HG02588 (cell line): ENCODE data around the gene ATP2B1.

Experiments
- ATAC-seq: cut with Tn5 transposase; IDR thresholded peaks from one replicate; pipeline ENCODE4 v1.9.1; 2021; ENCODE audit warnings: mild to moderate bottlenecking, moderate library complexity; ENCODE audit not compliant: unreplicated experiment

The ATP2B1 gene

DNA sequence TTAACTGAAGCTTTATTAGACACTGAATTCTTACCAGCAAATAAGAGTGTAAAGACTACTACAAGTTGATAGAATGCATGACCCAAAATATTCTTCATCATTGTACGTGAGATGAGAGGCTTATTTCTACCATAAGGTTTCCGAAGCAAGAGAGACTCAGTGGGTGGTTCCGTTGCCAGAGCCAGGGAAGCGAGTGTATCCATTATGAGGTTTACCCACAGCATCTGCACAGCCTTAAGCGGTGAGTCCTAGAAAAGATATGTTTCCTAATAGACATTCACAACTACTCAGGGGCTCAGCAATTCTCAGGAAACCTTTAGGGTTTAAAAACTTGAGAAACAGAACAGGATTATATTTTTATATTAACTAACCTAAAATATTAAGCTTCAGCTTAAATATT is 105.0 kb downstream of the ATP2B1 start:
- no peak for ATAC-seq

DNA sequence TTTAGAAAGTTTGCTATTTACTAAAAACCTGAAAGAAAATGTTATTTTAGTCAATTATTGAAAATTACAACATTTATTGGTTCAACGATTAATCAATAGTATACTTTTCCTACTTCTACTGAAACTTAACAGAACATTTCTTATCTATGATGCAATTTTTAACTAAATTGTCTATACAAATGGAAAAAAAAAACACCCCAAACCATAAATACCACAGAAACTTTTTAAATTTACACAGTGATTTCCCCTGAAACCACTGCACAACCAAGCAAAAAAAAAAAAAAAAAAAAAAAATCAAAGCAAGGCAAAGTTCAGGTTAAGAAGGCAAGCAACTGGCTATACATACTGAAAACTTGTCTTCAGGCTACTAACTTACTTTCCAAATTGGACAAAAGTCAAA is 110.9 kb downstream of the ATP2B1 start:
- ATAC-seq = peak; percentile 55

DNA sequence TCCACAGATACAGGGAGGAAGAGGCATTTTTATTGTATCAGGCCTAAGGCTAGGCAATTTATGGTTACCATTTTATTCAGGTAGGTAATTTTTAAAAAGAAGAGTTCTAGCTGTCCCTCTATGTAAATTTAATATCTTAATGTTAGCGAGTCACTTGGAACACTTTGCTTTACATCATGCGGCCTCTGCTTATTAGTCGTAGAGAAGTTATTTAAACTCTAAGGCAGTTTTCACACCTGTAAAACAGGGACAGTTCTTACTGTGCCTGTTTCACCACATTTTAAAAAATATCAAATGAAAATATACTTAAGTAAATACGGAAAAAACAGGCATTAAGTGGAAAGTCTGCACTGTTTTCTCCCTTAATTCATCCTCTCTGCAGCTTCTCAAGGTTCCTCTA is 111.4 kb downstream of the ATP2B1 start:
- no peak for ATAC-seq

DNA sequence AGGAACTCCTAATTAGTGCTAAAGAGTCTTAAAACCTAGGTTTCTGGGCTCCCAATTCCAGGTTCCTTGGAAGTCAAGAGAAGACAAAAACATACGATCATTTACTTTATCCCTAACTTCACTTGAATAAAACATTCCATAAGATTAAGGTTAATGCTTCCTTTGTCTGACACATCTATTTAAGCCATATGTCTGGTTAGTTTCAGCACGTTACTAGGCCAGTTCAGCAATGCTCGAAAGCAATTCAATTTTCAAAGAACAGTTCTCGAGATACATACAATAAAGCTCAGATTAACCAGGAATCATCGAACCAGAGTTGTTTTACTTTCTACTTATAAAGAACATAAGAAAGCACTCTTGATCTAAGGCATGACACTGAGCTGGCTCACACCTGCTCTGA is 114.8 kb downstream of the ATP2B1 start:
- no peak for ATAC-seq

DNA sequence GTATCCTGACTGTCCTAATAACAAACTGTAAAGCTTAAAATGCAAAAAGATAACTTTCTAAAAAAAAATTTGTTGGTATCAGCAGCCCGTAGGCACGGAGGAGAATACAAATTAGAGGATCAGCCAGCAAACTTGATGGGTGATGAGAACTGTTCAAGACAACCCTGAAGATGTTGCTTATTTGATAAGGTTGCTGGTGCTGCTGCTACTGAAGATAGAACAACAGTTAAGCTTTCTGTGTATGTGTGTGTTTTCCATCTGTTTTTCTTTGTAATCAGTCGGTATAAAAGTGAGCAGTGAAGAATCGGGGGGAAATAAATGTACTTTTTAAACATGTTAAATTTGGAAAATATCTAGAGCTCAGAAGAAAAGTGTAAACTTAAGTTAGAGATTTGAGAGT is 115.4 kb downstream of the ATP2B1 start:
- no peak for ATAC-seq

DNA sequence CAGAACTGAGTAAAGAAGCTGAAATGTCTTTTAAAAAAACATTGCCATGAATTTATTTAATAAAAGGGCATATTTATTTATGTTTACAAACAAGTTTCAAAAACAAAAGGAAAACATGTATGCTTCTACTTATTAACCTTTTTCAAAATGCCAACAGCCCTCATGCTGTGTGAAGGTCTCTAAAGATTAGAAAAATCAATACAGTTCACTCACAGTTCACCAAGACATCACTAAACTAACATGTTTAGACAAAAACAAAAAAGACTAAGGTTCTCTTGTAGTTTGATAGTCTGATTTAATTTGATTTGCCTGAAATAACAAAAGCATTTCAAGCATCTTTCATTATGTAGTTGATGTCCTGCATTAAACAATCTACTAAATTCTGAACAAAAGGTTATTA is 118.9 kb downstream of the ATP2B1 start:
- no peak for ATAC-seq

DNA sequence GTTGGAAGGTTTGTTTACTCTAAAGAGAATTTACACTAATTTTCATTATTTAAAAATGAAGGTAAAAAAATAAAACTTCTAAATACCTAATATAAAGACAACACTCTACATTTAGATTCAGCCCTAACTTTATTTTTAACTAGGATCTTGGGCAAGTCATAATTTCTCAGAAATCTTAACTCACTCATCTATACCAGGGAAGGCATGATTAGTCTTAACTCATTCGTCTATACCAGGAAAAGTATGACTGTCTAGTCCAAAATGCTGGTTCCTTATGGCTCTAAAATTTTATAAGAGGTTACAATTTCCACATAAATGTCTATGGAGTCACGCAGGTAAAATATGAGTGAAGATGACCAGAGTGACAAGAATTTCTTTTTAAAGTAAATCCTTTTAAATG is 130.1 kb downstream of the ATP2B1 start:
- no peak for ATAC-seq

DNA sequence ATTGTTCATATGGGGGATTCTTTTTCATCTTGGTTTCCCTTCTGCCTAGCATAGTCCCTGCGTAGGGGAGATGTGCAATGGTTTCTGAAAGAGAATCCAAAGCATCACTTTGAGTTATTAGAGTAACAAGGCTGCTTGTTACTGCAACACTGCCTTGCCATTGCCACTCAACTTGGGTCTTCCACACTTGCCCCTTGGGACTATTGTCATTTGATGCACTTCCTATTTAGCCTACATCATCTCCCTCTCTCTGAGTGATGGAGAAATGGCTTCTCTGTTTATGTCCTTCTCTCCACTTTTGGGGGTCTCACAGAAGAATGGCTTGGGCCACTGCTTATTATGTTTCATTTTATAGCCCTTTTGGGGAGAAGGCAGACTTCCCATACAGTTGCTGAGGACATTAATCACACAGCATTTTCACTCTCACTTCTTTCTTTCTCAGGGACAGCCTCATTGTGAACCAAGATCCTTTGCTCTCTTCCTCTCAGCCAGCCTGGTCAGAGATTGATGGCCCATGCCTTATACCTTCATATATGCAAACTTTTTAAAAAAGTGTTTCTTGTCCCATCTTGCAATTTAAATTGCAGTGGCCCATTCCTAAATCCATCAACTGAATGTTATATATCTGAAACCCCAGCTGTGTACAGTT is 131.9 kb downstream of the ATP2B1 start:
- no peak for ATAC-seq

DNA sequence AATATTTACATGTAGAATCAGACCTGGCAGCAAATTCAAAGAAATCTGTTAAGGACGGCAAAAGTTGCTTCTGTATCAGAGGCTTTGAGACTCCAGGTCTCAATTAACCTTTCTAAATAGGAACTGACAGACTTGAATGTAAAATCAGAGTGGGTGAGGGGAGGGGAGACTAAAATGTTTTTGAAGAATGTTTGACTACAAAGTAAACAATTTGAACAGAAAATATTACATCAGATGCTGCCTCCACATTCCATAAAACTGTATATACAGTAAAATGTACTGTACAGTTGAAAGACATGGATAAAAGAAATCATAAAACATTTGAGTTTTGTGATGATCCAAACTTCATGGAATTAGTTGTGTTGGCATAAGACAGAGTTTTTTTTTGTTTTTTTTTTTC is 133.3 kb downstream of the ATP2B1 start:
- no peak for ATAC-seq

DNA sequence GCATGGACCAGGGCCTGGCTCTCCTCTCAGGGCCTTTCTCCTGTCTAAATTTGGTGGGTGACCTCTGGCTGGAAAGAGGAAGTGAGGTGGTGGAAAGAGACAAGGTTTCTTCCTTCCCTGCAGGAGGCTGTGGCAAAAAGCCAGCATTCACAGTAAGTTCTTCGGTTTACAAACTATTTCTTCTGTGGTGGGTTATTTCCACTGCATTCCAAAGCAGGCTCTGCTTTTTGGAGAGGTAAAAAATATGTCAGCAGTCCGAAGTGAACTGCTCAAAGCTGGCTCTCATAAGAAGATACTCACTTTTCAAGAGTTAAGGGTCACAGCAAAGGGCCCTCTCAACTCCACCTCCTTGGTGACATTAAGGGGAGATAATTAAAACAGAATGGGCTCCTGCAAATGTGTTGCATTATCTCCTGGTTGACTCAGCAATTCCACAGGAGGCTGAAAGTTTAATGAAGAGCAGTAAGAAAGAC is 133.9 kb downstream of the ATP2B1 start:
- no peak for ATAC-seq

DNA sequence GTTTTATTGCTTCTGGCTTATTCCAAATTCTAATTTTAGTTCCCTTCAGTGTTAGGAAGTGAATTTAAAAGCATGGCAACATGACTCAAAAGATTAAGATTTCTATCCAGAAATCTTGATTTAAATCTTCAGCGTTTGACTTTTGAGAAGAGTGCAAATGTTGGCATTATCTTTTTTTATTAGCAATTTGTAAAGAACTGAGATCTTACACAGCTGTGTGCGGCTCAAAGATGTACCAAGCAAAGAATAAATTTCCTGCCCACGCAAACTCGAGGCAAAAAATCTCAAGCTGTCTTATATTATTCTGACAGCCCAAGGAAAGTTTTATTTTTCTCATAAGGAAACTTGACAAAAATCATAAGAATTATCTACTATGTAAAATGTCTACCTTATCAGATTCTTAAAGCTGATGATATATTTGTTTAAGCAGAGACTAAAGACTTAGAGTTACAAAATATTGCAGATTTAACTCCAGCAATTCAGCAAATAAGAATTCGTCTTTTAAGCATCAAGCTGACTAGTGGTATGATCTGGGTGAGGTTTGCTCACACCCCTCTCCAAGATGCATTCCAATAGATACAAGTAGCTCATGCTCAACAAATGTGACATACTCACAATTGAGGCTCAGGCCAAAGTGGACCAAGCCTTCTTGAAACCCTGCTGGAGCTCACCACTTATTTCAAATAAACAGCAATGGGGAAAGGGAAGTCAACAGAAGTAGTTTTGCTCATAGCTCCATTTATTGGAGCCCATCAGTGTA is 135.4 kb downstream of the ATP2B1 start:
- ATAC-seq = no peak

DNA sequence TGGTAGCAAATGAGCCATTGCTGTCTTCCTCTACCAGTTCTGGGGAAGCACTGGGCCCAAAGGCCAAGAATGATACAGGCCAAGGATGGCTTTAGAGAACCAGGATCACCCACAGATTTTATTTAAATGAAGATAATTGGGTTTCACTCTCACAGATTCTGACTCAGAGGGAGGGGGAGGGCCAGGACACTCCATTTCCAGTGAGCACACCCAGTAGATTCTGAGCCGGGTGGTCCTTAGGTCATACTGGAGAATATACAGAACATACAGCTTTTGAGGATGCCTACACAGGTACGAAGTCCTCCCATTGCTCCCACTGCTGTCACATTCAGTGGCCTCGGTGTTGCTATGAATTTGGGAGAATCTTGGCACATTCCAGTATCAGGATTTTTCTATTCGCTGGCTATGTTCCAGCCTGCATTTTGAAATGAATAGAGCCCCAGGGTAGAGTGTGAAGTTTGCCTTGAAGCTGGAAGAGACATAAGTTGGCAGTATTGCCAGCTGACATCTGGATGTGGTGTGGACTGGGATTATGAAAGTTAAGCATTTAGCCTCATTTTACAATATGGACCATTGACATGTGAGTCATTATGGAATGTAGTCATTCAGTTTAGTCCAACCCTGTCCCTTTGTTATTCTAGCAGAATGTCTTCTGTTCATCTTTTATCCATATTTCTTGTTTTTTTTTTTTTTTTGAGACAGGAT is 137.0 kb downstream of the ATP2B1 start:
- ATAC-seq = no peak

DNA sequence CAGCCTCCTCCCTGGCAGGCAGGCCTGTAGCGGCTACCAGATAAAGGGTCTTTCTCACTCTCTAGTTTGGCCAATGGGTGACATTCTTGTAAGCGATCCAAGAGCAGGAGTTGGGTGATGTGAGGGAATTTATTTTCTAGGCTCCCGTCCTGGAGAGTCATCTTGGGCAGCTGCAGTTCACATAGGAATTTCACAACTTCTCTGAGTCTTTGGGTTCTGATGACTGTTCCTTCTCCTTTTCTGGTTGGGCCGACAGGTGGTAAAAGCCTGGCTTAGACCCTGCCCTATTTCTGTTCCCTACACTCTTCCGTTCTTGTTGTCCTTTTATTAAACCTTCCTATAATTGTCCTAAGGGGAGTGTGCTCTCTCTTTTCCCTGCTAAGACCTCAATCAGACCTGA is 140.2 kb downstream of the ATP2B1 start:
- ATAC-seq = no peak

DNA sequence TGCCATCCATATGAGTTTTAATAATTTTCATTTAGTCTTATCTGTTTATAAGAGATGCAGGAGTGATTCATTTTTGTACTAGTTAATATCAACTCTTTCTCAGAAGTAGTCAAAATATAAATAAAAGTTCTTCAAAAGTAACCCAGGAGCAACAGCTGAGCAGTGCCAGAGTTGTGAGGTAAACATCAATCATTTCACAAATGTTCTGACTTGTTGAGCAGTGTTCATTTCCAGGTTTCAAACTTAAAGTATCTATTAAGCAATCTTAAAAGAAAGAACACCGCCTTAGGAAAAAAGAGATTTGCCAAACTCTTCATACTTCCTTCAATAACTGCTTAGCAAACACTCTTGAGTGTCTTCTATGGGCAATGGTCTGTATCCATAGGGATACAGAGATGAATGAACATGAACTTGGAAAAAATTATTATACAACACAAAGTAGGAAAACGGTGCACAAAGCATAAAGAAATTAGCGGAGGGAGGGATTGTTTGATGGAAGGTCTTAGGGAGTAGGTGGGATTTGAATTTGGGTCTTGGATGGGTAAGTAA is 140.9 kb downstream of the ATP2B1 start:
- ATAC-seq = no peak

DNA sequence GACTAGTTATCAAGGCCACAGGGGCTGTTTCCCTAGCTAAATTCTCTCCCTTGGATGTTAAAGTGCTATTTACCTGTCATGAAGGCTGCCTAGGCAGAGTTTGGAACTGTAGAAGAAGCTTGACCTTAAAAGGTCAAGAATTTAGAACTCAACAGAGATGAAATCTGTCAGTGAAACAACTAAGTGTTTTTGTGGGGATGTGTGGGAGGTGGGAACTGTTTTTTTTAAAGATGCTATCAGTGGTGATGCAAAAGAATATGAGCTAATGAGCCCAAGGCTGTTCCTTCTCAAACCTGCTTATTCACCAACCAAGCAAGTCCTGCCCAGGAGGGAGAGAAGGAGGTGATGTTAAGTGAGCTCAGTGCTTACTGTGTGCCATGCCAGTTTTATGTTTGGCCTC is 142.0 kb downstream of the ATP2B1 start:
- ATAC-seq = no peak

DNA sequence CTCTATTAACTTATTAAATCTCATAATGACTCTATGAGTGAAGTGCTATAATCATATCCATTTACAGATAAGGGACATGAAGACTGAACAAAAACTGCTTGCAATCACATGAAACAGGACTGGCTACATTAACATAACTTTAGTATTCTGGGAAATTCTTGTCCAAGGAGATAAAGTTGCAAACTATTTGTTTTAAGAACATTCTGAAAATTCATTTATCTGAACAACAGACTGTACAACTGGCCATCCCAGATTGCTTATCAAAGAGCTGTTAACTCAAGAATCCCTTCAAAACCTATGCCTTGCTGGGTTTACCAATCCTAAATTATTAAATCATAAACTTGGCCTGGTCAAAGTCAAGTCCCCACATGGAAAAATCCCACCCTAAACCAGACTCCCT is 143.6 kb downstream of the ATP2B1 start:
- ATAC-seq = no peak

DNA sequence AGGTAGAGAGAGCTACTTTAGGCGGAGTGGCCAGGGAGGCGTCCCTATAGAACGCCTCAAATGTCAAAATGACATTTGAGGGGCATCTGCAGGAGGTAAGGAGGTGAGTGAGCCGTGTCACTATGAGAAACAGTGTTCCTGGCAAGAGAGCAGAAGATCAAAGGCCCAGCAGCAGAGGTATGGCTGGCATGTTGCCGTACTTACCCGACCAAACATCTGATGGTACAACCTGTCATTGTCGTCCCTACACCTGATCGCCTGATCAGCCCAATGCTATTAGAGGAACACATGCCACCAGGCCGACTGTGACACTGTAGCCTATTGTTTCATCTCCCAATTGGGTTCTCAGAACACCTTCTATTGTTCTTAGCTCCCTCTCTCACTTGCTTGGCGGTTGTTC is 148.9 kb downstream of the ATP2B1 start:
- no peak for ATAC-seq

DNA sequence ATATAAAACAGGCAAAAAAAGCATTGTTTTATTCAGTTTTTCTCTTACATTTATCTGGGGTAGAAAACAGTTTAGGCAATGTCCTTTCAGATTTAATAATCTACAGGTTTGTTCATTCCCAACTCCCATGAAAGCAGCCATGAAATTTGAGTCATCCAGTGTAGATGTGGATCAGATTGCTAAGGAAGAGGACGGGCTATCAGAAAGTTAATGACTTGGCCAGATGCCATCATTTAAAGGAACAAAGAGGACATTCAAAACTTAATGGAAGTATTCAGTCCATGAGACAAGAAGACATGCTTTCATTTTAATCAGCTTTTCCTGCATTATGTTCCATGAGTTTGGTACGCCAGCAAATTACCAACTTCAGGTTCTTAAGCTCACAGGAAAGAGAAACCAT is 151.7 kb downstream of the ATP2B1 start:
- no peak for ATAC-seq

DNA sequence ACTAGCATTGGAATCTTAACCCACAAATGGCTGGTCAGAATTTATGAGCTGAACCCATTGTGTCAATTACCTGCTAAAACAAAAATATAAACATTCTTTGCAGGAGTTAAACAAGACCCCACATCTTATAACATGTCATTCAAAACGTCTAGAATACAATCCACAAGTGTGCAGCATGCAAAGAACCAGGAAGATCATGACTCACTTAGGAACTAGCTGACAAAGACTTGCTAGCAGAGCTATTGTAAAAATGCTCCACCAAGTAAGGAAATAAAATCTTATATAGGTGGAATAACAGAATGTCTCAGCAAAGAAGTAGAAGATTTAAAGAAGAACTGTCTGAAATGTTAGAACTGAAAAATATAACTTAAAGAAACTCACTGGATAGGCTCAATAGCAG is 156.3 kb downstream of the ATP2B1 start:
- ATAC-seq = no peak

DNA sequence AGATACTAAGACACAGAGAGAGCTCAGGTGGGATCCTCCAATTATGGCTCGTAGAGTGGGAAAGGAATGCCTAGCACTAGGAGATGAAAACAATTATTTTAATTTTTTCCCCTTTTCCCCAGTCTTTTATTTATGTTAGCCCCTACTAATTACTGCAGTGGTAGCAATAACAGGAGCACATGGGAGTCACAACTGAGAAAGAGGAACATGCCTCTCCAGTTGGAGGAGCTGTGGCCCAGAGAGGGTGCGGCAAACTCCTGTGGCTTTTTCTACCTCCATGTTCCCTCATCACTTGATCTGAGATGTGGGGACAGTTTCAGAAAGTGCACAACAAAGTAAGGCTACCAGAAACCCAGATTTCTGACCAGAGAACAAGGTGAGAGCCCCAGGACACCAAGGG is 156.9 kb downstream of the ATP2B1 start:
- ATAC-seq = no peak

DNA sequence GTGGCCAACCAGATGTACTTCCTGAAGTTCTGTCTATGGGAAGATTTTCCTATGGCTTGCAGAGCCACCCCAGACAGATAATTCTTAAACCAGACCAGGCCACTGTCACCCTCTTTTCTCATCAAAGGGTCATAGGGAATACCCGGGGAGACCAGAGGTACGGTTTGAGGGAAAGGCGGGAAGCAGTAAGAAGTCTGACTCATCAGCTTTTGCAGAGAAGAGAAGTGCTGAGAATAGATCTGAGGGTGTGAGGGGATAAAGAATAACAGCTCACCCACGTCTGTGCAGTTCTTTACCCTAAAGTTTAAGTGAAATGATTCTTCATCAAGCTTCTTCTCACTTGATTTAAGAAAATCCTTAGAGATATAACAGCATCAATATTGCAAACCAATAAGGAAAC is 161.5 kb downstream of the ATP2B1 start:
- no peak for ATAC-seq

DNA sequence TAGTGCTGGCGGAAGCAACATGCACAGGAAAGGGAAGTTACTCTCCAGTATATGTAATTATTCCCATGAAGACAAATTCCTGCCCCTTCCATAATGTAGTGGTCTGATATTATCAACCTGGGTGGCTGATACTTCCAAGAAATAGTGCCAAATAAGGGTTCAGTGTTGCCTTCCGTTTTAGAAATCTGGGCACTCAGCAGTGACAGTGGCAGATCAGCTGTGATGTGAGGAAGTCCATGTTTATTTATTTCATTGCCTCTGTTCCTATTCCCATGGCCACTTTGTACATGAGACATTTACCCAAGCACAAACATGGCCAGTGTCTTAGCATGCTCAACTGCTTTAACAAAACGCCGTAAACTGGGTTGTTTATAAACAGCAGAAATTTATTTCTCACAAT is 162.5 kb downstream of the ATP2B1 start:
- ATAC-seq = no peak
